Activated CD8-positive, alpha-beta memory T cell treated with anti-CD3 and anti-CD28 coated beads for 24 hours (primary cell): Measurements from ENCODE around the gene PPIP5K2.
"Not testable (repeated sequence)": the region's sequence is repeated elsewhere in the genome, so short reads cannot be mapped to it uniquely, and the experiment has no call there.

Experiments used
- DNase-seq: peaks from one replicate; pipeline ENCODE4 v3.0.0-alpha.2; 2020

PPIP5K2 gene

GRCh38 chr5:103209065-103209464 is 89.0 kb downstream of the PPIP5K2 start:
- DNase-seq: no peak

GRCh38 chr5:103210952-103211351 is 90.9 kb downstream of the PPIP5K2 start:
- DNase-seq: no peak

- DNase-seq: no peak
Measured at GRCh38 chr5:103211576-103212561, 91.8 kb downstream of the PPIP5K2 start.

- no peak for DNase-seq
Measured at GRCh38 chr5:103216137-103216536, 96.0 kb downstream of the PPIP5K2 start.

GRCh38 chr5:103216697-103217096 is 96.6 kb downstream of the PPIP5K2 start:
- DNase-seq: no peak

- no peak for DNase-seq
Measured at GRCh38 chr5:103217101-103217500, 97.0 kb downstream of the PPIP5K2 start.

- no peak for DNase-seq
Measured at GRCh38 chr5:103218164-103218563, 98.1 kb downstream of the PPIP5K2 start.

- DNase-seq: not testable (repeated sequence)
Measured at GRCh38 chr5:103219074-103219473, 99.0 kb downstream of the PPIP5K2 start.

- no peak for DNase-seq
Measured at GRCh38 chr5:103223031-103223955, 103.2 kb downstream of the PPIP5K2 start.

GRCh38 chr5:103224118-103224893 is 104.2 kb downstream of the PPIP5K2 start:
- no peak for DNase-seq

GRCh38 chr5:103224894-103225246 is 104.8 kb downstream of the PPIP5K2 start:
- DNase-seq: no peak

- DNase-seq: no peak
Measured at GRCh38 chr5:103228061-103228460, 108.0 kb downstream of the PPIP5K2 start.

- DNase-seq: no peak
Measured at GRCh38 chr5:103228588-103228987, 108.5 kb downstream of the PPIP5K2 start.

- DNase-seq: no peak
Measured at GRCh38 chr5:103232393-103232999, 112.4 kb downstream of the PPIP5K2 start.

- no peak for DNase-seq
Measured at GRCh38 chr5:103234239-103234975, 114.3 kb downstream of the PPIP5K2 start.

GRCh38 chr5:103235891-103236290 is 115.8 kb downstream of the PPIP5K2 start:
- DNase-seq: no peak

- DNase-seq: no peak
Measured at GRCh38 chr5:103237778-103238177, 117.7 kb downstream of the PPIP5K2 start.

GRCh38 chr5:103243665-103244064 is 123.6 kb downstream of the PPIP5K2 start:
- no peak for DNase-seq

GRCh38 chr5:103244398-103244797 is 124.3 kb downstream of the PPIP5K2 start:
- DNase-seq: no peak

GRCh38 chr5:103245761-103246160 is 125.7 kb downstream of the PPIP5K2 start:
- DNase-seq: no peak

GRCh38 chr5:103247118-103247517 is 127.0 kb downstream of the PPIP5K2 start:
- no peak for DNase-seq

GRCh38 chr5:103249068-103249467 is 129.0 kb downstream of the PPIP5K2 start:
- no peak for DNase-seq
